ENCODE data around the gene LZTR1. TPM values are rescaled to one million over a fixed set of nuclear protein-coding genes. Genes with fewer than 3 reads are reported as not detected.

Gene LZTR1
- total and polyA plus RNA-seq, 2 donors from 2014 or later: 24.3 to 66.4 TPM

DNA sequence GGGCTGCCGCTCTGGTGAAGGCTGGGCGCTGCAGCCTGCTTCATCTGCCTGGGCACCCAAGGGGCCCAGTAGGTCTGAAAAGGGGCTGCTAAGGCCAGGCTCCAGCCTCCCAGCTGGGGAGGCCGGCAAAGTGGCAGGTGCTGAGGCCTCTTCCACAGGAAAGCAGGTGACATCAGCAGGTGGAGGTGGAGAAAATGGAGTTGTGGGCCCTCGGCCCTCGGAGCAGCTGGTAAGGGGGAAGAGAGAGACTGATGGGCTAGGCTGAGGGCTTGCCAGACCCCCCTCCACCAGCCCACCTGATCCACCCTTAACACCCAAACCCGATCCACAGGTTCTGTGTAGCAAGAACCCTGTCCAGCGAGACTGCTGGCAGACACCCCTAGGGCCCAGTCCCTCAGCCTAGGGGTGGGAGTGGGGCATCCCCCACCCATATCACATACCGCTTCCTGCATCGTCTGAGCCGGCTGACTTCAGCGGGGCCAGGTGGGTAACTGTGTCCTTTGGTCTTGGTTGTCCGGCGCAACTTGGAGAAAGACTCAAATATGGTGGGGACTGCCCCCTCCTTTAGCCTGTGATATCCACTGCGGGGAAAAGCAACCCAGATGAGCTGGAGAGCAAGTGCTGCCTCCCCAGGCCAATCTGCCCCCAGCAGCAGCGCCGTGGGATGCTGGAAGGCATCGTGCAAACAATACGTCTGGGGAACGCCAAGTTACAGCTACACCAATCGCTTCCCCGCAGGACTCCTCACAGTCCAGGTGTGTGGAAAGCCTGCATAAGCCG, 18.3 kb downstream of the LZTR1 start:
- intact Hi-C loops (cut with DNase I): no loop called here
- Histone ChIP-seq H3K36me3 (ENCODE audit: control insufficient read depth in 2 of 3, insufficient read depth in 3 of 3, low read length in 3 of 3) (peaks cover 0 to 9% (median 5%) of the 10 kb centered on the region in 3 donors), H3K27ac (ENCODE audit: low read depth in 2 of 2, low read length in 2 of 2) (peak overlapping the region in 1 of 2 donors; percentile 95), H3K9me3 (ENCODE audit: control insufficient read depth in 2 of 3, insufficient read depth in 1 of 3, low read length in 3 of 3) (no peaks in the 10 kb centered on the region), H3K4me3 (ENCODE audit: low read length in 3 of 3) (peak overlapping the region; percentile 38 to 91 (median 78)), H3K9ac (ENCODE audit: low read length in 3 of 3) (peak overlapping the region; percentile 1 to 95 (median 18)), H3K27me3 (ENCODE audit: control insufficient read depth, insufficient read depth, low read length) (no peaks in the 10 kb centered on the region), H3K4me1 (ENCODE audit: control insufficient read depth in 2 of 3, insufficient read depth in 2 of 3, low read depth in 1 of 3, low read length in 3 of 3) (peaks cover 0 to 27% (median 4%) of the 10 kb centered on the region in 3 donors)
- DNase-seq (peak in 2 of 5 donors; percentile 19 to 72), FAIRE-seq (no peak)
- TF ChIP-seq, protein P1, sequence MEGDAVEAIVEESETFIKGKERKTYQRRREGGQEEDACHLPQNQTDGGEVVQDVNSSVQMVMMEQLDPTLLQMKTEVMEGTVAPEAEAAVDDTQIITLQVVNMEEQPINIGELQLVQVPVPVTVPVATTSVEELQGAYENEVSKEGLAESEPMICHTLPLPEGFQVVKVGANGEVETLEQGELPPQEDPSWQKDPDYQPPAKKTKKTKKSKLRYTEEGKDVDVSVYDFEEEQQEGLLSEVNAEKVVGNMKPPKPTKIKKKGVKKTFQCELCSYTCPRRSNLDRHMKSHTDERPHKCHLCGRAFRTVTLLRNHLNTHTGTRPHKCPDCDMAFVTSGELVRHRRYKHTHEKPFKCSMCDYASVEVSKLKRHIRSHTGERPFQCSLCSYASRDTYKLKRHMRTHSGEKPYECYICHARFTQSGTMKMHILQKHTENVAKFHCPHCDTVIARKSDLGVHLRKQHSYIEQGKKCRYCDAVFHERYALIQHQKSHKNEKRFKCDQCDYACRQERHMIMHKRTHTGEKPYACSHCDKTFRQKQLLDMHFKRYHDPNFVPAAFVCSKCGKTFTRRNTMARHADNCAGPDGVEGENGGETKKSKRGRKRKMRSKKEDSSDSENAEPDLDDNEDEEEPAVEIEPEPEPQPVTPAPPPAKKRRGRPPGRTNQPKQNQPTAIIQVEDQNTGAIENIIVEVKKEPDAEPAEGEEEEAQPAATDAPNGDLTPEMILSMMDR (IDR thresholded peaks at IDR 0.05; ENCODE audit: borderline replicate concordance, extremely low read depth, insufficient read depth): no peak

DNA sequence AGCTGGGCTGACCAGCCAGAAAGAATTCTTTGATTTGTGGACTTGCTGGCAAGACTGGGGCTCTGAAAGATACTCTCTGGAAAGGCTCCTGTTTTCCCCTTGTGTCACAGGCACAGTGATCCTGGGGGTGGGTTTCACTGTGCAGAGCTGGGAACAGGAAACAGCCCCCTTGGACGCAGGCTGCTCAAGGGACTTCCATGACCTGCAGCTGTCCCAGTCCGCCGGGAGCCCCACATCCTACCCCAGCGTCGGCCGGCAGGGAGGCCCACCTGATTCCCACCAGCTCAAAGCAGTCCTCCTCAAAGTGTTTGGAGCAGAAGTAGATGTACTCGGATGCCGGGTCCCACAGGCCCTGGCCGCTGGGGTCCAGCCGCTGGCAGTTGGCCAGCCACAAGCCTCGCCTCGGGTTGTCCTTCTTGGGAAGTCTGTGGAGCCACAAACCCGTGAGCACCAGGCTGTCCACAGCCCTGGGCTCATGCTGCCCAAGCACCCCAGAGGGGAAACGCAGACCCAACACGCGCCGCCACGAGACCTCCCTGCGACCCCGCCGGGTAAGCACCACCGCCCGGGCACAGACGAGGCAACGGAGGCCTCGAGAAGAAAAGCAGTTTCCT, 19.0 kb downstream of the LZTR1 start:
- H3K9me3 ChIP-seq (ENCODE audit: control insufficient read depth in 2 of 3, insufficient read depth in 1 of 3, low read length in 3 of 3): no peaks in the 10 kb centered on the region
- TF ChIP-seq, protein P1 (IDR thresholded peaks at IDR 0.05; ENCODE audit: borderline replicate concordance, extremely low read depth, insufficient read depth): no peak
- H3K36me3 ChIP-seq (ENCODE audit: control insufficient read depth in 2 of 3, insufficient read depth in 3 of 3, low read length in 3 of 3): peaks cover 0 to 9% (median 5%) of the 10 kb centered on the region in 3 donors
- peak overlapping the region; percentile 1 to 95 (median 80) for H3K9ac ChIP-seq (ENCODE audit: low read length in 3 of 3)
- DNase-seq (peak in 2 of 5 donors; percentile 29 to 35), FAIRE-seq (no peak)
- no peaks in the 10 kb centered on the region for H3K27me3 ChIP-seq (ENCODE audit: control insufficient read depth, insufficient read depth, low read length)
- H3K4me3 ChIP-seq (ENCODE audit: low read length in 3 of 3): peak overlapping the region; percentile 38 to 91 (median 78)
- peak overlapping the region; percentile 95 to 99 for H3K27ac ChIP-seq (ENCODE audit: low read depth in 2 of 2, low read length in 2 of 2)
- intact Hi-C loops (cut with DNase I): no loop called here
- H3K4me1 ChIP-seq (ENCODE audit: control insufficient read depth in 2 of 3, insufficient read depth in 2 of 3, low read depth in 1 of 3, low read length in 3 of 3): peaks cover 0 to 27% (median 4%) of the 10 kb centered on the region in 3 donors

DNA sequence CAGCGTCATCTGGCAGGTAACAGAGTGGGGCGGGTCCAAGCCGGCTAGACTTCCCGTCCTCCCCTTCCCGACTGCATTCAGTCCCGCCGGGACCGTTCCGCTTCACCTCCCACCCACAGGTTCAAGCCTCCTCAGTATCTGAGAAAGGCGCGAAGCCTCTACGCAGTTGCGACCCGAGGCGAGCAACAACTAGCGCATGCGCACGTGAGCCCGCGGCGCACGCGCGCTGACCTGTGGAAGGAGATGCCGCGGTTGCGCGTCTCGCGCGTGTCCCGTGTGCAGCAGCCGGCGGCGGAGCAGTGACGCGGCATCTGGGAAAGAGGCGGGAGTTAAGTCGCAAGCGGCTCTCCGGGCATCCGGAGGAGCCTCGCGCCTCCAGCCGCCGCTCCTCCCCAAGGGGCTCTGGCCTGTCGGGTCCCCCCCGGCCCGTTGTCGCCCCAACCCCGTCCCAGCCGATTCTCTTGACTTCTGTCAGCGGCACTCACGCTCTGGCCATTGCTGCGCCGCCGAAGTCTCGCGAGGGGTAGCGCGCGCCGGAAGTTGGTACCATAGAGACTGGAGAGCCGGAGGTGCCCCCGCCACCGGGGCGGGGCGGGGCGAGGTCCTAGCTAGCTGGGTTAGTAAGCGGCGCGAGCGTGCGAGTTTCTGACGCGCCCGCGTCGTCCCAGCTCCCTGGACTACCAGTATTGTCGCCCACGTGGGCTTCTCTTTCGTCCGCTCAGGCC, 19.7 kb downstream of the LZTR1 start, which contains the start of gene THAP7:
Gene THAP7 (minus strand): TSS at position 518 of the 725 bp plus-strand sequence. CDS start 207 bp downstream, at position 311.
- intact Hi-C loops (cut with DNase I): no loop called here

More for the DNA sequence above, 19.7 kb downstream of the LZTR1 start, which contains the start of gene THAP7:
- DNase-seq: peak; percentile 96 to 99 (median 98)
- no peaks in the 10 kb centered on the region for H3K9me3 ChIP-seq (ENCODE audit: control insufficient read depth in 2 of 3, insufficient read depth in 1 of 3, low read length in 3 of 3)
- H3K36me3 ChIP-seq (ENCODE audit: control insufficient read depth in 2 of 3, insufficient read depth in 3 of 3, low read length in 3 of 3): peaks cover 0 to 6% (median 3%) of the 10 kb centered on the region in 3 donors
- no peaks in the 10 kb centered on the region for H3K27me3 ChIP-seq (ENCODE audit: control insufficient read depth, insufficient read depth, low read length)
- TF ChIP-seq, protein P1 (IDR thresholded peaks at IDR 0.05; ENCODE audit: borderline replicate concordance, extremely low read depth, insufficient read depth): no peak
- peak within 1 kb of the TSS; percentile 95 to 99 for H3K27ac ChIP-seq (ENCODE audit: low read depth in 2 of 2, low read length in 2 of 2)
- FAIRE-seq: no peak
- peaks cover 0 to 27% (median 4%) of the 10 kb centered on the region in 3 donors for H3K4me1 ChIP-seq (ENCODE audit: control insufficient read depth in 2 of 3, insufficient read depth in 2 of 3, low read depth in 1 of 3, low read length in 3 of 3)
- peak within 1 kb of the TSS; percentile 80 to 95 (median 88) for H3K9ac ChIP-seq (ENCODE audit: low read length in 3 of 3)
- peak within 1 kb of the TSS; percentile 38 to 91 (median 78) for H3K4me3 ChIP-seq (ENCODE audit: low read length in 3 of 3)

All from kidney (tissue), 14 donors.